HepG2 (cell line): ENCODE results near the gene RABEP1. TPM values are rescaled to one million over a fixed set of nuclear protein-coding genes. Genes with fewer than 3 reads are reported as not detected.

Source experiments
- ADNP ChIP-seq: sonication (generic); formaldehyde crosslinking; IDR thresholded peaks from 2 replicates; pipeline ENCODE4 v1.4.0; 2020; ENCODE audit warnings: missing genetic modification reagents
- CAMTA2 ChIP-seq: sonication (generic); formaldehyde crosslinking; IDR thresholded peaks from 2 replicates; pipeline ENCODE4 v1.4.0; 2020; ENCODE audit warnings: mild to moderate bottlenecking, missing genetic modification reagents, borderline replicate concordance
- EP300 ChIP-seq, 3 experiments: sonication (generic) in 1 of 3; formaldehyde crosslinking in 1 of 3; IDR thresholded peaks; 2 replicates each; pipeline versions ENCODE4 v1.5.1 to v1.6.1; 2011 to 2020; ENCODE audit warnings: low read depth in 2 of 3, low read length in 2 of 3, borderline replicate concordance in 1 of 3, improper control_type of control experiment in 1 of 3, mild to moderate bottlenecking in 1 of 3, missing genetic modification reagents in 1 of 3, moderate library complexity in 1 of 3
- HNRNPK ChIP-seq: fragments of 200-400 bp; formaldehyde crosslinking; IDR thresholded peaks from 2 replicates; pipeline ENCODE4 v1.6.1; 2018; ENCODE audit warnings: low read length, low read depth, moderate library complexity, mild to moderate bottlenecking; ENCODE audit not compliant: poor library complexity, severe bottlenecking
- HOXA3 ChIP-seq: sonication (generic); formaldehyde crosslinking; IDR thresholded peaks from 2 replicates; pipeline ENCODE4 v1.5.0; 2020; ENCODE audit warnings: missing genetic modification reagents
- MYC ChIP-seq: sonication (generic); formaldehyde crosslinking; IDR thresholded peaks from 2 replicates; pipeline ENCODE4 v1.9.0; 2021; ENCODE audit warnings: missing genetic modification reagents, borderline replicate concordance
- NCOA2 ChIP-seq: sonication (generic); formaldehyde crosslinking; IDR thresholded peaks from 2 replicates; pipeline ENCODE4 v1.8.0; 2022; ENCODE audit warnings: inconsistent platforms
- NFKB2 ChIP-seq: sonication (generic); formaldehyde crosslinking; IDR thresholded peaks from 2 replicates; pipeline ENCODE4 v1.4.0; 2020; ENCODE audit warnings: missing genetic modification reagents, borderline replicate concordance
- PAX8 ChIP-seq: sonication (generic); formaldehyde crosslinking; IDR thresholded peaks from 2 replicates; pipeline ENCODE4 v1.8.0; 2022; ENCODE audit warnings: mild to moderate bottlenecking, missing genetic modification reagents, borderline replicate concordance
- PCBP1 ChIP-seq: fragments of 200-400 bp; formaldehyde crosslinking; IDR thresholded peaks from 2 replicates; pipeline ENCODE4 v1.6.1; 2017; ENCODE audit warnings: mild to moderate bottlenecking, low read depth, low read length, borderline replicate concordance
- PHB2 ChIP-seq: fragments of 450-650 bp; IDR thresholded peaks from 2 replicates; pipeline ENCODE4 v1.6.1; 2018; ENCODE audit not compliant: partially characterized antibody
- SALL2 ChIP-seq: sonication (generic); formaldehyde crosslinking; IDR thresholded peaks from 2 replicates; pipeline ENCODE4 v1.8.1; 2023; ENCODE audit warnings: mild to moderate bottlenecking, missing genetic modification reagents, inconsistent platforms
- TAF1 ChIP-seq: sonication (generic); formaldehyde crosslinking; IDR thresholded peaks from 2 replicates; pipeline ENCODE4 v1.4.0; 2020; ENCODE audit warnings: missing genetic modification reagents
- TARDBP ChIP-seq: sonication (generic); formaldehyde crosslinking; IDR thresholded peaks from 2 replicates; pipeline ENCODE4 v1.8.0; 2022; ENCODE audit warnings: mild to moderate bottlenecking, missing genetic modification reagents
- TFDP2 ChIP-seq: sonication (generic); formaldehyde crosslinking; IDR thresholded peaks from 2 replicates; pipeline ENCODE4 v1.4.0; 2020; ENCODE audit warnings: missing genetic modification reagents
- THAP11 ChIP-seq: IDR thresholded peaks from 2 replicates; pipeline ENCODE4 v1.6.1; 2016; ENCODE audit warnings: missing biosample characterization, missing genetic modification reagents
- ZFP90 ChIP-seq: sonication (generic); formaldehyde crosslinking; IDR thresholded peaks from 2 replicates; pipeline ENCODE4 v1.8.0; 2022; ENCODE audit warnings: missing genetic modification reagents, mild to moderate bottlenecking, inconsistent platforms, borderline replicate concordance
- ZNF589 ChIP-seq: sonication (generic); formaldehyde crosslinking; conservative IDR thresholded peaks from 2 replicates; pipeline ENCODE4 v1.8.0; 2022; ENCODE audit warnings: mild to moderate bottlenecking, moderate library complexity, missing genetic modification reagents
- polyA plus RNA-seq, 8 experiments: library from polyadenylated mRNA; depleted of rRNA in 3 of 8; stranded (reverse) in 7 of 8; unstranded in 1 of 8; fragments of >200 nt; fragmentation: Illumina TruSeq in 4 of 8; extraction: Trizol in 4 of 8; gene quantifications; 2 replicates each; pipeline versions ENCODE4 v1.2.1 to v1.2.3, GENCODE V29; 2011 to 2016; ENCODE audit warnings: low read depth in 4 of 8, missing spikeins in 1 of 8, mixed read lengths in 1 of 8; ENCODE audit not compliant: insufficient read depth in 1 of 8
- total RNA-seq, 5 experiments: library from RNA; depleted of rRNA; stranded (reverse); fragments of >200 nt; fragmentation: Illumina TruSeq; extraction: Trizol; gene quantifications; 2 replicates each; pipeline ENCODE4 v1.2.3, GENCODE V29; 2016; ENCODE audit warnings: low read depth in 1 of 5
- TF ChIP-seq, protein P1 (sequence below): sonication (generic); formaldehyde crosslinking; conservative IDR thresholded peaks from 2 replicates; pipeline ENCODE4 v1.4.0; 2020; ENCODE audit warnings: missing genetic modification reagents
- TF ChIP-seq, protein P2 (sequence below): sonication (generic); formaldehyde crosslinking; IDR thresholded peaks from 2 replicates; pipeline ENCODE4 v1.9.0; 2021; ENCODE audit warnings: missing genetic modification reagents, borderline replicate concordance

Gene RABEP1
- total and polyA plus RNA-seq, 2 of the 13 experiments (the other 11 are each of a cell fraction or from before 2014, with no cell fraction given) = 13.7 to 41.5 TPM

- peak; percentile 79 for TF ChIP-seq HNRNPK
- TF ChIP-seq ZFP90 (CRISPR knock-in tag) = no peak
- TF ChIP-seq, protein P1, sequence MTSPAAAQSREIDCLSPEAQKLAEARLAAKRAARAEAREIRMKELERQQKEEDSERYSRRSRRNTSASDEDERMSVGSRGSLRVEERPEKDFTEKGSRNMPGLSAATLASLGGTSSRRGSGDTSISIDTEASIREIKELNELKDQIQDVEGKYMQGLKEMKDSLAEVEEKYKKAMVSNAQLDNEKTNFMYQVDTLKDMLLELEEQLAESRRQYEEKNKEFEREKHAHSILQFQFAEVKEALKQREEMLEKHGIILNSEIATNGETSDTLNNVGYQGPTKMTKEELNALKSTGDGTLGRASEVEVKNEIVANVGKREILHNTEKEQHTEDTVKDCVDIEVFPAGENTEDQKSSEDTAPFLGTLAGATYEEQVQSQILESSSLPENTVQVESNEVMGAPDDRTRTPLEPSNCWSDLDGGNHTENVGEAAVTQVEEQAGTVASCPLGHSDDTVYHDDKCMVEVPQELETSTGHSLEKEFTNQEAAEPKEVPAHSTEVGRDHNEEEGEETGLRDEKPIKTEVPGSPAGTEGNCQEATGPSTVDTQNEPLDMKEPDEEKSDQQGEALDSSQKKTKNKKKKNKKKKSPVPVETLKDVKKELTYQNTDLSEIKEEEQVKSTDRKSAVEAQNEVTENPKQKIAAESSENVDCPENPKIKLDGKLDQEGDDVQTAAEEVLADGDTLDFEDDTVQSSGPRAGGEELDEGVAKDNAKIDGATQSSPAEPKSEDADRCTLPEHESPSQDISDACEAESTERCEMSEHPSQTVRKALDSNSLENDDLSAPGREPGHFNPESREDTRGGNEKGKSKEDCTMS = no peak
- TF ChIP-seq PCBP1 = 0 out of 2 replicates have a peak, but pooled peaks have one; percentile 75
- TF ChIP-seq HOXA3 (CRISPR knock-in tag) = peak; percentile 16; the same call in 1 of the 2 replicates
- no peak for TF ChIP-seq EP300 (IDR thresholded peaks at IDR 0.05; ENCODE audit: low read depth in 2 of 2, low read length in 2 of 2)
- no peak for TF ChIP-seq EP300 (CRISPR knock-in tag; IDR thresholded peaks at IDR 0.05; ENCODE audit: borderline replicate concordance)
- TF ChIP-seq SALL2 (CRISPR knock-in tag) = no peak
- peak; percentile 93 for TF ChIP-seq TAF1 (CRISPR knock-in tag)
- TF ChIP-seq TFDP2 (CRISPR knock-in tag) = peak; percentile 38; the same call in 1 of the 2 replicates
- no peak for TF ChIP-seq TARDBP (CRISPR knock-in tag)
- no peak for TF ChIP-seq NCOA2 (CRISPR knock-in tag)
- peak; percentile 53; the same call in 1 of the 2 replicates for TF ChIP-seq ADNP (CRISPR knock-in tag)
- TF ChIP-seq, protein P2, sequence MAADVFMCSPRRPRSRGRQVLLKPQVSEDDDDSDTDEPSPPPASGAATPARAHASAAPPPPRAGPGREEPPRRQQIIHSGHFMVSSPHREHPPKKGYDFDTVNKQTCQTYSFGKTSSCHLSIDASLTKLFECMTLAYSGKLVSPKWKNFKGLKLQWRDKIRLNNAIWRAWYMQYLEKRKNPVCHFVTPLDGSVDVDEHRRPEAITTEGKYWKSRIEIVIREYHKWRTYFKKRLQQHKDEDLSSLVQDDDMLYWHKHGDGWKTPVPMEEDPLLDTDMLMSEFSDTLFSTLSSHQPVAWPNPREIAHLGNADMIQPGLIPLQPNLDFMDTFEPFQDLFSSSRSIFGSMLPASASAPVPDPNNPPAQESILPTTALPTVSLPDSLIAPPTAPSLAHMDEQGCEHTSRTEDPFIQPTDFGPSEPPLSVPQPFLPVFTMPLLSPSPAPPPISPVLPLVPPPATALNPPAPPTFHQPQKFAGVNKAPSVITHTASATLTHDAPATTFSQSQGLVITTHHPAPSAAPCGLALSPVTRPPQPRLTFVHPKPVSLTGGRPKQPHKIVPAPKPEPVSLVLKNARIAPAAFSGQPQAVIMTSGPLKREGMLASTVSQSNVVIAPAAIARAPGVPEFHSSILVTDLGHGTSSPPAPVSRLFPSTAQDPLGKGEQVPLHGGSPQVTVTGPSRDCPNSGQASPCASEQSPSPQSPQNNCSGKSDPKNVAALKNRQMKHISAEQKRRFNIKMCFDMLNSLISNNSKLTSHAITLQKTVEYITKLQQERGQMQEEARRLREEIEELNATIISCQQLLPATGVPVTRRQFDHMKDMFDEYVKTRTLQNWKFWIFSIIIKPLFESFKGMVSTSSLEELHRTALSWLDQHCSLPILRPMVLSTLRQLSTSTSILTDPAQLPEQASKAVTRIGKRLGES (CRISPR knock-in tag) = no peak
- TF ChIP-seq PAX8 (CRISPR knock-in tag) = no peak
- TF ChIP-seq CAMTA2 (CRISPR knock-in tag) = no peak
- TF ChIP-seq ZNF589 = 0 out of 2 replicates have a peak, but pooled peaks have one; percentile 6
- no peak for TF ChIP-seq NFKB2 (CRISPR knock-in tag)
- TF ChIP-seq MYC (CRISPR knock-in tag) = peak; percentile 45; the same call in 1 of the 2 replicates
- TF ChIP-seq THAP11 = peak; percentile 57
- no peak for TF ChIP-seq PHB2
These were observed at the start of gene RABEP1 (continued) for GRCh38 chr17:5281814-5282641.
